NB4 (cell line): ENCODE results near the gene MAGI2.

Source experiments
- MAX ChIP-seq: IDR thresholded peaks from 2 replicates; pipeline ENCODE4 v1.6.1; 2011; ENCODE audit warnings: low read depth, low read length
- POLR2A ChIP-seq: IDR thresholded peaks from 2 replicates; pipeline ENCODE4 v1.6.1; 2011; ENCODE audit warnings: mild to moderate bottlenecking; ENCODE audit not compliant: insufficient read length; ENCODE audit errors: extremely low read depth
- TF ChIP-seq, protein P1 (sequence below): IDR thresholded peaks from one replicate; pipeline ENCODE4 v1.5.1; 2012; ENCODE audit warnings: low read depth, low read length

GRCh38 chr7:78140109-78140508 is 1313.4 kb downstream of the MAGI2 start:
- TF ChIP-seq, protein P1, sequence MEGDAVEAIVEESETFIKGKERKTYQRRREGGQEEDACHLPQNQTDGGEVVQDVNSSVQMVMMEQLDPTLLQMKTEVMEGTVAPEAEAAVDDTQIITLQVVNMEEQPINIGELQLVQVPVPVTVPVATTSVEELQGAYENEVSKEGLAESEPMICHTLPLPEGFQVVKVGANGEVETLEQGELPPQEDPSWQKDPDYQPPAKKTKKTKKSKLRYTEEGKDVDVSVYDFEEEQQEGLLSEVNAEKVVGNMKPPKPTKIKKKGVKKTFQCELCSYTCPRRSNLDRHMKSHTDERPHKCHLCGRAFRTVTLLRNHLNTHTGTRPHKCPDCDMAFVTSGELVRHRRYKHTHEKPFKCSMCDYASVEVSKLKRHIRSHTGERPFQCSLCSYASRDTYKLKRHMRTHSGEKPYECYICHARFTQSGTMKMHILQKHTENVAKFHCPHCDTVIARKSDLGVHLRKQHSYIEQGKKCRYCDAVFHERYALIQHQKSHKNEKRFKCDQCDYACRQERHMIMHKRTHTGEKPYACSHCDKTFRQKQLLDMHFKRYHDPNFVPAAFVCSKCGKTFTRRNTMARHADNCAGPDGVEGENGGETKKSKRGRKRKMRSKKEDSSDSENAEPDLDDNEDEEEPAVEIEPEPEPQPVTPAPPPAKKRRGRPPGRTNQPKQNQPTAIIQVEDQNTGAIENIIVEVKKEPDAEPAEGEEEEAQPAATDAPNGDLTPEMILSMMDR, result no peak
- TF ChIP-seq MAX, result no peak
- TF ChIP-seq POLR2A, result no peak
